GM13977 (cell line): ENCODE measurements around the gene RTKN2.

ENCODE experiments used
- DNase-seq: peaks from one replicate; pipeline ENCODE4 v3.0.0; 2012; ENCODE audit warnings: low spot score
- in situ Hi-C: fragments of 300-500 bp; cut with MboI; formaldehyde crosslinking; loops from one replicate; pipeline ENCODE4 v1.12.0; 2022; ENCODE audit warnings: low sequenced_read_pairs, low pct_unique_long_range_greater_than_20kb, mixed read lengths, inconsistent platforms; ENCODE audit not compliant: unreplicated experiment
- TF ChIP-seq, protein P1 (sequence below): IDR thresholded peaks from 2 replicates; pipeline ENCODE4 v1.5.1; 2012; ENCODE audit warnings: mild to moderate bottlenecking, control low read depth; ENCODE audit not compliant: insufficient read depth; ENCODE audit errors: extremely low read depth, missing control alignments

RTKN2 gene

DNA sequence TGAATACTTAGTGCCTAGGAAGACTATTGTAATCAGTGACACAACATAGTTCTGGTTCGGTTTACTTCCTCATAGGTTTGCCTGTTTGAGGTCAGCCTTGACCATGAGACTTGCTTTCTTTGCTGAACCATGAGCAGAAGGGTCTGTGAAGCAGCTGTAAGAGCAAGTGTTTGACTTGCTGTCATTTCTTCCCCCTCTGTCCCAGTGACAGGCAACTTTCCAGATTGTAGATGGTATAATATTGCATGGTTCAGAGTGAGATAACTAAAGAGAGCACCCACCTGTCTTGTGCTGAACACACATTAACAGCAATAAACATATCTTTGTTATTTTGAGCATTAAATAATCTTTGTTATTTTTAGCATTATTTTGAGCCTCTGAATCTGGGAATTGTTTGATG is 9.3 kb upstream of the RTKN2 start:
- in situ Hi-C loops = no loop called here
- TF ChIP-seq, protein P1, sequence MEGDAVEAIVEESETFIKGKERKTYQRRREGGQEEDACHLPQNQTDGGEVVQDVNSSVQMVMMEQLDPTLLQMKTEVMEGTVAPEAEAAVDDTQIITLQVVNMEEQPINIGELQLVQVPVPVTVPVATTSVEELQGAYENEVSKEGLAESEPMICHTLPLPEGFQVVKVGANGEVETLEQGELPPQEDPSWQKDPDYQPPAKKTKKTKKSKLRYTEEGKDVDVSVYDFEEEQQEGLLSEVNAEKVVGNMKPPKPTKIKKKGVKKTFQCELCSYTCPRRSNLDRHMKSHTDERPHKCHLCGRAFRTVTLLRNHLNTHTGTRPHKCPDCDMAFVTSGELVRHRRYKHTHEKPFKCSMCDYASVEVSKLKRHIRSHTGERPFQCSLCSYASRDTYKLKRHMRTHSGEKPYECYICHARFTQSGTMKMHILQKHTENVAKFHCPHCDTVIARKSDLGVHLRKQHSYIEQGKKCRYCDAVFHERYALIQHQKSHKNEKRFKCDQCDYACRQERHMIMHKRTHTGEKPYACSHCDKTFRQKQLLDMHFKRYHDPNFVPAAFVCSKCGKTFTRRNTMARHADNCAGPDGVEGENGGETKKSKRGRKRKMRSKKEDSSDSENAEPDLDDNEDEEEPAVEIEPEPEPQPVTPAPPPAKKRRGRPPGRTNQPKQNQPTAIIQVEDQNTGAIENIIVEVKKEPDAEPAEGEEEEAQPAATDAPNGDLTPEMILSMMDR = no peak
- DNase-seq = no peak

DNA sequence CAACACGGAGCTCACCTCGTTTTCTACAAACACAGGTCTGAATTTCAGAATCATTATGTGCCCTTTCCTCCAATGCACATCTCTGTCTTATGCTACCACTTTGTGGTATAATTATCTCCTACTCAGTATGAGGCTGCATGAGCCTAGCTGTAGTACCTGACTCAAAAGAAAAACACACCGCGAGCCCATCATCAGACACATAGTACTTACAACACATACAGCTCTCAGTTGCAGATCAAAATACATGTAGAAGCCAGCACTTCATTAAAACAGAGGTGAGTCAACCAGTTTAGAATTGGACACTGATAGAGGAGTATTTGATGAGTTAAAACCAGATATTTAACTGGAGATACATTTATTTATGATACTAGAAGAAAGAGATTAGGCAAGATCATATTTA is 1.4 kb upstream of the RTKN2 start:
- in situ Hi-C loops = no loop called here
- no peak for DNase-seq
- TF ChIP-seq, protein P1 = no peak

DNA sequence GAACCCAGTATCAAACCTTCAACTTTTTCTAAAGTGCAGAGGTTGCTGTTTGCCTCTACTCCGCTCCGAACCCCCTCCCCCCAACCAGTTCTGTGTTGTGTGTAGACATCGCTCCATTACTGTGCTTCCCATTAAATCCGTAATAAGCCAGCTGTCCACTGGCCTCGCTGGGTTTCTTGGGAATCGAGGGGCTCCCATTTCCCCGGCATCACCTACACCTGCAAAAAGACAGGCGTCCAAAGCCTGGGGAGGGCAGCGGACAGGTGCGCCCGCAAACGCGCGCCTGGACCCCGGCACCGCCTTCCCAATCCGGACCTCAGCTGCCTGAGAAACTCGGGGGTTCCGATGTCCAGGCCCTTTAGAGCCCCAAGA is 631 bp downstream of the RTKN2 start:
- in situ Hi-C loops = no loop called here
- TF ChIP-seq, protein P1 = no peak
- no peak for DNase-seq

DNA sequence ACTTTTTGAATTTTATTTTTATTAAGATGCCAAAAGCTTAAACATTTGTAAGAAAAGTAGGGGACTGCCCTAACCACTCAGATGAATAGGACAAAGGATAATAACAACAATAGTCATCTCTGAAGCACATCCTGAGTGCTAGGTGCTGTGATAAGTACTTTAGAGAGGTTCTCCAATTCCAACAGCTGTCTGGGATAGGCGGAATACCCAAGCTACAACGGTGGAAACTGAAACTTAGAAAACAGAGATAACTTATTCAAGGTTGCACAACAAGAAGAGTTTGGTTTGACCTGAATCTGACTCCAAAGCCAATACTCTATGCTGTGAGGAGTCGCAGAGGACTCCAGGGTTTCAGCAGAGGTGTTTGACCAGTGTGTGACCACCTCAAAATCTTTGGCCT is 2.0 kb downstream of the RTKN2 start:
- in situ Hi-C loops = no loop called here
- TF ChIP-seq, protein P1 = no peak
- DNase-seq = no peak

DNA sequence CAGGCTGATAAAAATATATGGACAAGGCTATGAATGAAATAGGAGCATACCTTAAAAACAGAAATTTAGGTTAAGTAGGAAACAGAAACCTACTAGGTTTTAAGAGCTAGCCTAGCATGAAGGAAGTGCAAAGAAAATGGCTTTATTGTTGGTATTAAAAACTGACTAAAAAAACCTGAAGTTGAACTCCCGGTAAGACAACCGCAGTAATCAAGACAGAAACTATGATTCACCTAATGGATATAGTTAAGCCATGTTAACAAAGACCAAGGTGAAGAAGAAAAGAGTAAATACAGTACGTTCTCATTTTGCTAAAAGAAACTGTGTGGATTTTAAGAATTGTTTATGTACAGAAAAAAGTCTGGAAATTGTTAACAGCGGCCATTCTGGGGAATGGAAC is 2.5 kb downstream of the RTKN2 start:
- in situ Hi-C loops = no loop called here
- DNase-seq = no peak
- TF ChIP-seq, protein P1 = no peak

DNA sequence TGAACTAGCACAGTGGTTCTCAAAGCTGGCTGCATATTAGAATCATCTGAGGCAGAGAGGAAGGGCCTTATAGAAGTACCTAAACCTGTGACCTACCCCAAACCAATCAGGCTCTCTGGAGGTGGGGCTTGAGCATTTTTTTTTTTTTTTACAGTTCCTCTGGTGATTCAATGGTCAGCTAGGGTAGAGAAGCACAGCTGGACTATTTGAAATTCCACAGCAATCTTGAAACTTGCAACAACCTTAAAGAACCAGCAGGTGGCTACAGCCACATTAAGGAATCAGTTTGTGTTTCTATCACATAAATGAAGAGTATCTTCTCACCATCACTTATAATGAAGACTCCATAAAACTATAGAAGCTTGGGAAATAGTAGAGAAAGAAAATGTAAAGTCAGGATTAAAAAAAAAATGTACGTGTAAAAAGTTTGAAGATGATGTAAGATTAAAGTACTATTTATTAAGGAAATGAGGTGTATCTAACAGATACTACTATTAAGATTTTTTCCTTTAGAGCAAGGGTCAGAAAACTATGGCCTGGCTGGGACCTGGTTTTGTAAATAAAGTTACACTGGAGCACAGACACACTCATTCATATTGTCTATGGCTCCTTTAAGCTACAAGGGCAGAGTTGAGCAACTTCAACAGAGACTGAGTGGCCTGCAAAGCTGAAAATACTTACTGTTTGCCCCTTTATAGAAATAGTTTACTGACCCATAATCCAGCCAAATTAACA is 3.8 kb downstream of the RTKN2 start:
- peak; percentile 39 for DNase-seq
- in situ Hi-C loops = no loop called here
- TF ChIP-seq, protein P1 = peak; percentile 66
